Measurements from ENCODE around the gene GJA3.

DNA sequence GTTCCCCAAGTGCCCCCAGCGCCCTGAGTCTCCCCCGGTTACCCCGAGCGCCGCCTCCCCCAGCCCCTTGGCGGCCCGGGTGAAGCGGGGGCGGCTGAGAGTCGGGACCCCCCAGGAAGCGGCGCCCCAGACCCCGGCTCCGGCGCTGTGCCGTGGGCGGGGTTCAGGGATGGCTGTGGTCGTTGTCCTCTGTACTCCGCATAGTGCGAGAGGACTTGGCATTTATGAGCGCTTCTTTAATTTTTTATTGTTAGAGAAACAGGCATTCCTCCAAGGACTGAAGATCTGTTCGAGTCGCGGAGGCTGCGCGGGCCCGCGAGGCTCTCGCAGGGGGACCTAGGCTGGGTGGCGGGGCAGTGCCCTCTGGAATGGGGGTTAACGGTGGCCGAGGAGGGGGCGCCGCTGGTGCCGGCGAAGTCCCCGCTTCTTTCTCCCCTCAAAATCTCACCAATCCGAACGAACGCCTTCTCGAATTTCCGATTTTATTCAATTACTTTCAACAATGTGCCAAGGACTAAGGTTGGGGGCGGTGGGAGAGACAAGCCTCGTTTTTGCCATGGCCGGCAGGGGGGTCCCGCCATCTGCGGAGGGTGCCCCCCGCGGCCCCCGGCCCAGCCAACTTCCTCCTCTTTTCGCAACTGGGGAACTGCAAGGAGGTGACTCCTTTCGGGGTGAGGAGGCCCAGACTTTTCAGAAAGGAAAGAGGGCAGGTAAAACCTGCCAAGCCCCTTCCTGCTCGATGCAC, 32.5 kb upstream of the GJA3 start:
- TF ChIP-seq, protein P1, sequence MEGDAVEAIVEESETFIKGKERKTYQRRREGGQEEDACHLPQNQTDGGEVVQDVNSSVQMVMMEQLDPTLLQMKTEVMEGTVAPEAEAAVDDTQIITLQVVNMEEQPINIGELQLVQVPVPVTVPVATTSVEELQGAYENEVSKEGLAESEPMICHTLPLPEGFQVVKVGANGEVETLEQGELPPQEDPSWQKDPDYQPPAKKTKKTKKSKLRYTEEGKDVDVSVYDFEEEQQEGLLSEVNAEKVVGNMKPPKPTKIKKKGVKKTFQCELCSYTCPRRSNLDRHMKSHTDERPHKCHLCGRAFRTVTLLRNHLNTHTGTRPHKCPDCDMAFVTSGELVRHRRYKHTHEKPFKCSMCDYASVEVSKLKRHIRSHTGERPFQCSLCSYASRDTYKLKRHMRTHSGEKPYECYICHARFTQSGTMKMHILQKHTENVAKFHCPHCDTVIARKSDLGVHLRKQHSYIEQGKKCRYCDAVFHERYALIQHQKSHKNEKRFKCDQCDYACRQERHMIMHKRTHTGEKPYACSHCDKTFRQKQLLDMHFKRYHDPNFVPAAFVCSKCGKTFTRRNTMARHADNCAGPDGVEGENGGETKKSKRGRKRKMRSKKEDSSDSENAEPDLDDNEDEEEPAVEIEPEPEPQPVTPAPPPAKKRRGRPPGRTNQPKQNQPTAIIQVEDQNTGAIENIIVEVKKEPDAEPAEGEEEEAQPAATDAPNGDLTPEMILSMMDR (IDR thresholded peaks at IDR 0.05; ENCODE audit: low read depth, low read length), result no peak
- no peak for TF ChIP-seq EZH2phosphoT487 (IDR thresholded peaks at IDR 0.05; ENCODE audit: low read depth)

Data from OCI-LY3 (cell line).